Retinal pigment epithelial cell (primary cell): ENCODE data around the gene SLCO4C1.
A peak's percentile ranks its signal among the peaks of the same experiment; 100 is the strongest.

Experiments used
- DNase-seq: peaks from one replicate; pipeline ENCODE4 v3.0.0-alpha.2; 2010; ENCODE audit warnings: low read depth
- H3K4me3 ChIP-seq: 2 replicates; pipeline ENCODE4 v1.5.1; 2011; ENCODE audit warnings: mild to moderate bottlenecking, low read length, control low read depth, moderate library complexity
- TF ChIP-seq, protein P1 (sequence below): conservative IDR thresholded peaks from 2 replicates; pipeline ENCODE4 v1.5.1; 2011; ENCODE audit warnings: low read depth, low read length, control low read depth, inconsistent platforms

The SLCO4C1 gene

DNA sequence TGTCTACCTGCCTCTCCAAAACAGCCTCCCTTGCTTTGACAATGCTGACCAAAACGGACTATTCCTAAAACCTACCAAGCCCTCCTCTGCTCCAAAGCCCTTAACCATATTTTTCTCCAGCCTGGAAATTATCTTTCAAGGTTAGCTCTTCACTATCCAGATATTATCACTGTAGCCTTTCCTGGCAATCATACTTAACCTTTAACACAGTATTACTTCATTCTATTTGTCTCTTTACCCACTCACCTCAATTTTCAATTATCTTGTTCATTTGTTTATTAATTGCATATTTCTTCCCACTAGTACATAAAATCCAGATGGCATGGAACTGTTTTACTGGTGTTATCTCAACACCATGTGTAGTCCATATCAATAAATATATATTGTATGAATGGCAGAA is 7.5 kb downstream of the SLCO4C1 start:
- DNase-seq, result no peak
- no peak overlapping the region for H3K4me3 ChIP-seq
- TF ChIP-seq, protein P1, sequence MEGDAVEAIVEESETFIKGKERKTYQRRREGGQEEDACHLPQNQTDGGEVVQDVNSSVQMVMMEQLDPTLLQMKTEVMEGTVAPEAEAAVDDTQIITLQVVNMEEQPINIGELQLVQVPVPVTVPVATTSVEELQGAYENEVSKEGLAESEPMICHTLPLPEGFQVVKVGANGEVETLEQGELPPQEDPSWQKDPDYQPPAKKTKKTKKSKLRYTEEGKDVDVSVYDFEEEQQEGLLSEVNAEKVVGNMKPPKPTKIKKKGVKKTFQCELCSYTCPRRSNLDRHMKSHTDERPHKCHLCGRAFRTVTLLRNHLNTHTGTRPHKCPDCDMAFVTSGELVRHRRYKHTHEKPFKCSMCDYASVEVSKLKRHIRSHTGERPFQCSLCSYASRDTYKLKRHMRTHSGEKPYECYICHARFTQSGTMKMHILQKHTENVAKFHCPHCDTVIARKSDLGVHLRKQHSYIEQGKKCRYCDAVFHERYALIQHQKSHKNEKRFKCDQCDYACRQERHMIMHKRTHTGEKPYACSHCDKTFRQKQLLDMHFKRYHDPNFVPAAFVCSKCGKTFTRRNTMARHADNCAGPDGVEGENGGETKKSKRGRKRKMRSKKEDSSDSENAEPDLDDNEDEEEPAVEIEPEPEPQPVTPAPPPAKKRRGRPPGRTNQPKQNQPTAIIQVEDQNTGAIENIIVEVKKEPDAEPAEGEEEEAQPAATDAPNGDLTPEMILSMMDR, result no peak

DNA sequence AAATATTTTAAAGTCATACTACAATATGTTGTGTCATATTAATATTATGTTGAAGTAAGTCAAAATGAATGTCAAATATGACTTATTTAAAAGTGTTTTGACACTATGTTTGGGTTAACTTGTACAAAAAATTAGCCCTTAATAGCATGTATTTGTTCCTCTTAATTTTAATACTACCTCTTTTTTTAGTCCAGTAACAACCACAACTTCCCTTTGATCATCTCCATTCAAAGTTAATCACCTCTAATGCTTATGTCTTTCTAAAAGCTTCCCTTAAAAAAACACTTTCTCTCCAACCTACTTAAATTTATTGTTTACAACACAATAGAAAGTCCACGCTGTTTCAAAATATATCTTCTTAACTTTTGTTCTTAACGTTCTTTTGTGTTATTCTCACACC is 9.6 kb downstream of the SLCO4C1 start:
- no peak for DNase-seq
- TF ChIP-seq, protein P1, result no peak

GRCh38 chr5:102283102-102283797 is 12.8 kb downstream of the SLCO4C1 start:
- no peak overlapping the region for H3K4me3 ChIP-seq
- TF ChIP-seq, protein P1, result no peak
- DNase-seq, result no peak

More for the DNA sequence above, 9.6 kb downstream of the SLCO4C1 start:
- H3K4me3 ChIP-seq, result no peak overlapping the region

DNA sequence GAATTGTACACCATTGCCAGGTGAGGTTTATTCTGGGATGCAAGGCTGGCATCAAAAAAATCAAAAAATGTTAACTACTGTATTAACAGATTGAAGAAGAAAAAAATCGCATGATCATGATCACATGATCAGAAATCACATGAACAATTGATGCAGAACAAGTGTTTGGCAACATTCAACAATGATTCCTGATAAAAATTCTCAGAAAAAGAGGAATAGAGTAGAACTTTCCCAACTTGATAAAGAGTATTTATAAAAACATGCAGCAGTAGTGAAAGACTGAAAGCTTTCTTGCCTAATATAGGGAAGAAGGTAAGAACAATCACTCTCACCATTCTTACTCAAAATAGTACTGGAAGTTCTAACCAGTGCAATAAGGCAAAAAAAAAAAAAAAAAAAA is 16.4 kb downstream of the SLCO4C1 start:
- no peak overlapping the region for H3K4me3 ChIP-seq
- TF ChIP-seq, protein P1, result no peak
- no peak for DNase-seq

DNA sequence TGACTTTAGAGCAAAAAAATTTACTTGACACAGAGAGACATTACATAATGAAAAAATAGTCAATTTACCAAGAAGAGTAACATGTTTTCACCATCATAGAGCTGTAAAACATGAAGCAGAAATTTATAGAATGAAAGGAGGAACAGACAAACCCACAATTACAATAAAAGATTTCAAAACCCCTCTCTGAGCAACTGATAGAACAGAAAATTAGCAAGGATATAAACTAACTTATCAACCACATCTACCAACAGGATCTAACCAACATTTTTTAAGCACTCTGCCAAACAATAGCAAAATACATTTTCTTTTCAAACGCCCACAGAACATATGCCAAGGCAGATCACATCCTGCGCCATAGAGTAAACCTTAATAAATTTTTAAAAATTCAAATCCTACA is 17.9 kb downstream of the SLCO4C1 start:
- no peak overlapping the region for H3K4me3 ChIP-seq
- TF ChIP-seq, protein P1, result no peak
- DNase-seq, result no peak

DNA sequence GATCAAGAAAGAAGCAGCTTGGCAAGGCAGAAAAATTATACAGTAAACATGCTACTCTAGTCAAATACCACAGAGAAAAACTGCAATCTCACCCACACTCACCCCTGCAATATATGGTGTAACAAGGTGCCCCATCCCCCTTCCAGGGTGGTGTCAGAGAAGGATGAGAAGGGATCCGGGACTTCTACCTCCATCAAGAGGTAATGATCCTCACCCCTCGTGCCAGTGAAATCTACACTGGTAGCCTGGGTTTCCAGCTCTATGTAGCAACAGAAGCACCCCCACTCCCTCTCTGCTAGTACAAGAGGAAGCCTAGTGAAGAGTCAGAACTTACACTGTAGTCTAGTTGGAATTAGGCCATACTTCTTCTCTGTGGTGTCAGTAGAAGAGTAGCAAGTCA is 18.9 kb downstream of the SLCO4C1 start:
- no peak overlapping the region for H3K4me3 ChIP-seq
- TF ChIP-seq, protein P1, result no peak

GRCh38 chr5:102271759-102272158 is 24.3 kb downstream of the SLCO4C1 start:
- no peak overlapping the region for H3K4me3 ChIP-seq
- TF ChIP-seq, protein P1, result no peak
- peak; percentile 49 for DNase-seq

More for the DNA sequence above, 18.9 kb downstream of the SLCO4C1 start:
- no peak for DNase-seq
